Karpas-422 (cell line): ENCODE data around the gene MCM5. TPM values are rescaled to one million over a fixed set of nuclear protein-coding genes. Genes with fewer than 3 reads are reported as not detected.
"Not testable (repeated sequence)": the region's sequence is repeated elsewhere in the genome, so short reads cannot be mapped to it uniquely, and the experiment has no call there.

ENCODE experiments used
- DNase-seq: peaks from one replicate; pipeline ENCODE4 v3.0.0-alpha.2; 2015
- H2AFZ ChIP-seq: fragments of 200-600 bp; sonication (generic); 2 replicates; pipeline ENCODE4 v1.6.1; 2014; ENCODE audit warnings: antibody characterized with exemption, low read length, mixed read lengths
- H3K27ac ChIP-seq: fragments of 200-600 bp; sonication (generic); 2 replicates; pipeline ENCODE4 v1.5.1; 2014; ENCODE audit warnings: mild to moderate bottlenecking, low read length, moderate library complexity
- H3K27me3 ChIP-seq: fragments of 200-600 bp; sonication (generic); 2 replicates; pipeline ENCODE4 v1.6.1; 2014; ENCODE audit warnings: low read length, mixed read lengths
- H3K36me3 ChIP-seq: fragments of 200-600 bp; sonication (generic); 2 replicates; pipeline ENCODE4 v1.6.1; 2014; ENCODE audit warnings: low read length, mixed read lengths; ENCODE audit not compliant: insufficient read depth
- H3K4me1 ChIP-seq: fragments of 200-600 bp; sonication (generic); 2 replicates; pipeline ENCODE4 v1.6.1; 2014; ENCODE audit warnings: mild to moderate bottlenecking, low read length, mixed read lengths
- H3K4me2 ChIP-seq: fragments of 200-600 bp; sonication (generic); 2 replicates; pipeline ENCODE4 v1.6.1; 2014; ENCODE audit warnings: low read length, low read depth, mild to moderate bottlenecking; ENCODE audit not compliant: poor library complexity, severe bottlenecking
- H3K4me3 ChIP-seq: fragments of 200-600 bp; sonication (generic); 2 replicates; pipeline ENCODE4 v1.5.1; 2014; ENCODE audit warnings: mild to moderate bottlenecking, antibody characterized with exemption, low read length, mixed read lengths
- H3K79me2 ChIP-seq: fragments of 200-600 bp; sonication (generic); 2 replicates; pipeline ENCODE4 v1.6.1; 2014; ENCODE audit warnings: mild to moderate bottlenecking, low read length, mixed read lengths
- H3K9ac ChIP-seq: fragments of 200-600 bp; sonication (generic); 2 replicates; pipeline ENCODE4 v1.6.0; 2014; ENCODE audit warnings: low read length
- H3K9me2 ChIP-seq: fragments of 200-600 bp; sonication (generic), shearing (Covaris generic); replicated peaks from 2 replicates; pipeline ENCODE4 v1.6.0; 2014; ENCODE audit warnings: mild to moderate bottlenecking, low read length, moderate library complexity; ENCODE audit not compliant: insufficient read depth
- H3K9me3 ChIP-seq: fragments of 300-700, 200-600 bp; sonication (generic); 2 replicates; pipeline ENCODE4 v1.6.1; 2014; ENCODE audit warnings: low read length, mixed read lengths
- H4K20me1 ChIP-seq: fragments of 200-600 bp; sonication (generic); 2 replicates; pipeline ENCODE4 v1.6.1; 2014; ENCODE audit warnings: mild to moderate bottlenecking, antibody characterized with exemption, low read length, low read depth; ENCODE audit not compliant: insufficient read depth
- total RNA-seq: library from RNA; depleted of rRNA; stranded (reverse); fragments of >200 nt; shearing (Covaris generic); gene quantifications from 2 replicates; pipeline ENCODE4 v1.2.3, GENCODE V29; 2014; ENCODE audit warnings: low replicate concordance

The MCM5 gene
- total RNA-seq, 1 experiment from 2014 or later: 83.7 TPM

DNA sequence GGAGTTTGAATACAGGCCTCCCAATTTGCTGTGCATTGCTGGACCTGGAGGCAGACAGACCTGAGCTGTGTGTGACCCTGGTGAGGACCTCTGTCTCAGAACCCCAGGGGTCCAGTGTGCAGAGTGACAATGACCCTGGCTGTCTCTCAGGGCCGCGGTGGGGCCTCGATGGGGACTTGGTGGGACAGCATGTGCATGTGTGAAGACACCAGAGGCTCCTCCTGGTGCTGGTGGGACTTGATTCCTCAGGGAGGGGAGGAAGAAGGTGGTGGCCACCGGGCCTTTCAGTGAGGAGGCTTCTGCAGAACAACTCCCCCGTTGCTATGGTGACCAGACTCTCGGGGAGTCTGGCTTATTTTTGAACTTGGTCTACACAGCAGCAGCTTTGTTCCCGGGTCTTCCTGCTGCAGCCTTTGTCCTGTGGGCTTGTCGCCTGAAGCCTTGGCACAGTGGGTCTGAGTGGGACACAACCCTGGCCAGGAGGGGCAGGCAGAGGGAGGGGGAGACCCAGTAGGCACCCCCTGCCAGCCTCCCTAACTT is 35.3 kb downstream of the MCM5 start:
- no peak overlapping the region for H3K4me2 ChIP-seq
- peak; percentile 59 for DNase-seq
- H2AFZ ChIP-seq: no peak overlapping the region
- H3K27ac ChIP-seq: no peak overlapping the region
- H3K9me3 ChIP-seq: no peaks in the 10 kb centered on the region
- H3K9me2 ChIP-seq: no peaks in the 10 kb centered on the region
- H3K27me3 ChIP-seq: no peaks in the 10 kb centered on the region
- H3K4me1 ChIP-seq: peaks cover 8% of the 10 kb centered on the region
- H3K9ac ChIP-seq: no peak overlapping the region
- no peaks in the 10 kb centered on the region for H3K79me2 ChIP-seq
- no peaks in the 10 kb centered on the region for H4K20me1 ChIP-seq
- H3K4me3 ChIP-seq: no peak overlapping the region
- peaks cover 36% of the 10 kb centered on the region for H3K36me3 ChIP-seq

DNA sequence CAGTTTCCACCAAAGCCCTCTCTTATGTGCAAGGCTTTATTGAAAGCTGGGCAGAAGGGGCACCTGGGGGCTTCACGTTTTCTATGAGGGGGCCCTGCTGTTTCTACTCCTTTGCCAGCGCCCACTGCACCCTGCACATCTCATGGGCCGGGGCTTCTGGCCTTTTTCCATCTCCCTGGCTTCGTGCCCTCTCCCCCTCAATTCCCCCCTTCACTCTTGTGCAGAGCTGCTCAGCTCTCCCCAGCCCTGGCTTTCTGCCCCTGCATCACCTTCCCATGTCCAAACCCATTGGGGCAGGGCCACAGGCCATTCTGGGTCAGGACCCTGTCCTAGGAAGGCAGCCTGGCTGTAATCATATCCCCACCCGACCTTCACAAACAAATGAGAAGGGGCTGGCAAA is 36.5 kb downstream of the MCM5 start:
- H3K9ac ChIP-seq: no peak overlapping the region
- no peak overlapping the region for H3K4me3 ChIP-seq
- DNase-seq: no peak
- H3K36me3 ChIP-seq: peaks cover 27% of the 10 kb centered on the region
- H3K27ac ChIP-seq: no peak overlapping the region
- no peak overlapping the region for H2AFZ ChIP-seq
- no peaks in the 10 kb centered on the region for H3K9me3 ChIP-seq
- no peaks in the 10 kb centered on the region for H3K79me2 ChIP-seq
- H3K4me1 ChIP-seq: peaks cover 8% of the 10 kb centered on the region
- no peaks in the 10 kb centered on the region for H4K20me1 ChIP-seq
- no peaks in the 10 kb centered on the region for H3K27me3 ChIP-seq
- H3K9me2 ChIP-seq: no peaks in the 10 kb centered on the region
- no peak overlapping the region for H3K4me2 ChIP-seq

DNA sequence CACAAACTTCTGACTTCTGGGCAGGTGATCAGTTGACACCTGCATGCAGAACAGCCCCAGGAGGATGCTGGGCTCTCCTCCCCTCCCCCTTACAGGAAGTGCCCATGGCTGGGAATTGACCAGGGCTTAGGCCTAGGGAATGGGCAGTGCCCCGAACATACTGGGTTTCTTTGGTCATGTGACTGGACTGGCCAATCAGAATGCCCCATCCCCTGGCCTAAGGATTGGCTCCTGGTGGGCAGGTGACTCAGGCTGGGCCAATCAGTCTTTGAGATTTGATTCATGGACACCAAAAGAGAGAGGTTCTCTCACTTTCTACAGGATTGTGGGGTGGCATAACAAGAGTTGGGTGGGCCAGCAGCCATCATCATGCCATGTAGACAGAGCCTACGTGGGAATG is 37.1 kb downstream of the MCM5 start:
- DNase-seq: peak; percentile 88
- Histone ChIP-seq H3K9me2 (no peaks in the 10 kb centered on the region), H3K36me3 (peaks cover 21% of the 10 kb centered on the region), H3K4me1 (peaks cover 8% of the 10 kb centered on the region), H3K27ac (no peak overlapping the region), H3K4me3 (no peak overlapping the region), H2AFZ (no peak overlapping the region), H3K27me3 (no peaks in the 10 kb centered on the region), H3K79me2 (no peaks in the 10 kb centered on the region), H3K9me3 (no peaks in the 10 kb centered on the region), H3K9ac (no peak overlapping the region), H4K20me1 (no peaks in the 10 kb centered on the region), H3K4me2 (no peak overlapping the region)

DNA sequence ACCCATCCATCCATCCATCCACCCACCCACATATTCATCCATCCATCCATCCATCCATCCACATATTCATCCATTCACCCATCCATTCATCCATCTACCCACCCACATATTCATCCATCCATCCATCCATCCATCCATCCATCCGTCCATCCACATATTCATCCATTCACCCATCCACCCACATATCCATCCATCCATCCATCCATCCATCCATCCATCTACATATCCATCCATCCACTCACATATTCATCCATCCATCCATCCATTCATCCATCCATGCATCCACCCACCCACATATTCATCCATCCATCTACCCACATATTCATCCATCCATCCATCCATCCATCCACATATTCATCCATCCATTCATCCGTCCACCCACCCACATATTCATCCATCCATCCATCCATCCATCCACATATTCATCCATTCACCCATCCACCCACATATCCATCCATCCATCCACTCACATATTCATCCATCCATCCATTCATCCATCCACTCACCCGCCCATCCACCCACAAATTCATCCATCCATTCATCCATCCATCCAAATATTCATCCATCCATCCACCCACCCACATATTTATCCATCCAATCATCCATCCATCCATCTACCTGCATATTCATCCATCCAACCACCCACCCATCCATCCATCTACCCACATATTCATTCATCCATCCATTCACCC is 38.9 kb downstream of the MCM5 start:
- H3K36me3 ChIP-seq, DNase-seq, H3K4me1 ChIP-seq, H3K4me3 ChIP-seq, H4K20me1 ChIP-seq, H3K27me3 ChIP-seq, H3K27ac ChIP-seq, H3K9me3 ChIP-seq, H3K9me2 ChIP-seq, H3K9ac ChIP-seq, H2AFZ ChIP-seq, H3K4me2 ChIP-seq, H3K79me2 ChIP-seq: not testable (repeated sequence)

DNA sequence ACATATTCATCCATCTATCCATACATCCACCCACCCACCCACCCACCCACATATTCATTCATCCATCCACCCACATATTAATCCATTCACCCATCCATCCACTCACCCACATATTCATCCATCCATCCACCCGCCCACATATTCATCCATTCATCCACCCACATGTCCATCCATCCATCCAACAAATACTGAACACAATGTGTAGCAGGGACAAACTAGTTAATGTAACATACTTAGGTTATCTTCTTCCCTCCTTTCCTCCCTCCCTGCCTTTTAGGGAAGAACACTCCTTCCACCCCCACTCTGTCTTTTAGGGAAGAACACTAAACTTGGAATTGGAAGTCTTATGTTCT is 39.4 kb downstream of the MCM5 start:
- no peaks in the 10 kb centered on the region for H3K79me2 ChIP-seq
- no peak overlapping the region for H3K4me3 ChIP-seq
- no peak for DNase-seq
- H3K9me3 ChIP-seq: no peaks in the 10 kb centered on the region
- peaks cover 8% of the 10 kb centered on the region for H3K4me1 ChIP-seq
- H3K27me3 ChIP-seq: no peaks in the 10 kb centered on the region
- H3K4me2 ChIP-seq: no peak overlapping the region
- no peak overlapping the region for H3K9ac ChIP-seq
- no peaks in the 10 kb centered on the region for H4K20me1 ChIP-seq
- no peaks in the 10 kb centered on the region for H3K9me2 ChIP-seq
- H3K27ac ChIP-seq: no peak overlapping the region
- no peaks in the 10 kb centered on the region; the same call in 1 of the 2 replicates for H3K36me3 ChIP-seq
- no peak overlapping the region for H2AFZ ChIP-seq

DNA sequence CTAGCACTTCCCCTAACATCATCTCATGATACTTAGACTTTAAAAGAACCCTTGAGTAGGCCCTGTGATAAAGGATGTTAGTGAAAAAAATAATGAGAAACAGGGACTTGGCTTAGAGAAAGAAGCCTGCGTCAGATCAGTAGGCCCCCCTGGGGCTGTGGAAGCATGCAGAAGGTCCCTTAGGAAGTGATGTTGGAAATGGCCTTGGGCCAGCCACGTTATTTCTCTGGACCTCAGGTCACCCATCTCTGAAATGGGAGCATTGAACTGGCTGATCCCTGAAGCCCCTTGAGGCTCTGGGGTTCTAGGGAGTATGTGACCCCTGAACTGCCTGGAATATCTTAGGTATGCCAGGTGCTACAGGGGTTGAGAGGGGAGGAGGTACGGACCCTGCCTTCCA is 40.2 kb downstream of the MCM5 start:
- Histone ChIP-seq H3K27me3 (no peaks in the 10 kb centered on the region), H3K4me1 (peaks cover 8% of the 10 kb centered on the region), H3K4me3 (no peak overlapping the region), H3K9me2 (no peaks in the 10 kb centered on the region), H3K27ac (no peak overlapping the region), H4K20me1 (no peaks in the 10 kb centered on the region), H3K9me3 (no peaks in the 10 kb centered on the region), H3K79me2 (no peaks in the 10 kb centered on the region), H2AFZ (no peak overlapping the region), H3K36me3 (no peaks in the 10 kb centered on the region), H3K9ac (no peak overlapping the region), H3K4me2 (no peak overlapping the region)
- no peak for DNase-seq

DNA sequence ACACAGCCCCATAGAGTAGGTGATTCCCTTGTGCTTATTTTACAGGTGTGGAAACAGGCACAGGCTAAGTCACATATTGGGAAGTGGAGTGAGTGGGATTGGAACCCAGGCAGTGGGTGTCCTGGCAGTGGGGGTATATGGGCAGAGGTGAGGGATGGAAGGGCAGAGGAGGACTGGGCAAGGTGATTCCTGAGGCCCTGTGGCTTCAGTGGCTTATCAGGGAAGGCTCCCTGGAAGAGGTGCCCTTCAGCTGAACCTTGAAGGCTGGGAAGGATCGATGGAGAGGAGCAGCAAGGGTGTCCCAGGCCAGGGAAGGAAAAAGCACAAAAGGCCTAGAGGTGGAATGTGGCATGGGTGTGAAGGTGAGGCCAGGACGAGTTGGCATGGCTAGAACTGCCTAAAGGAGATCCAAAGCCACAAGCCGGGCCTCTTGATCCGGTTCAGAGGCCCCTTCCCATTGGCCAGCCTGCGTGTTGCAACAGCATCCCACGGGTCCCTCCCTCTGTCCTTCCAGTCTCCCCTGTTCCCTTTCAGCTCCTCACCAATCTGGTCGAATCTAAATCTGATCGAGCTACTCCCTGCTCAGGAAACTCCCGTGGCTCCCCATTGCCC is 41.7 kb downstream of the MCM5 start:
- H3K79me2 ChIP-seq: no peaks in the 10 kb centered on the region
- no peaks in the 10 kb centered on the region for H3K27me3 ChIP-seq
- H3K27ac ChIP-seq: no peak overlapping the region
- H3K36me3 ChIP-seq: no peaks in the 10 kb centered on the region
- H3K9ac ChIP-seq: no peak overlapping the region
- H3K9me3 ChIP-seq: no peaks in the 10 kb centered on the region
- no peak overlapping the region for H2AFZ ChIP-seq
- H3K4me1 ChIP-seq: peaks cover 3% of the 10 kb centered on the region
- DNase-seq: no peak
- no peak overlapping the region for H3K4me2 ChIP-seq
- H3K9me2 ChIP-seq: no peaks in the 10 kb centered on the region
- no peak overlapping the region for H3K4me3 ChIP-seq
- no peaks in the 10 kb centered on the region for H4K20me1 ChIP-seq

DNA sequence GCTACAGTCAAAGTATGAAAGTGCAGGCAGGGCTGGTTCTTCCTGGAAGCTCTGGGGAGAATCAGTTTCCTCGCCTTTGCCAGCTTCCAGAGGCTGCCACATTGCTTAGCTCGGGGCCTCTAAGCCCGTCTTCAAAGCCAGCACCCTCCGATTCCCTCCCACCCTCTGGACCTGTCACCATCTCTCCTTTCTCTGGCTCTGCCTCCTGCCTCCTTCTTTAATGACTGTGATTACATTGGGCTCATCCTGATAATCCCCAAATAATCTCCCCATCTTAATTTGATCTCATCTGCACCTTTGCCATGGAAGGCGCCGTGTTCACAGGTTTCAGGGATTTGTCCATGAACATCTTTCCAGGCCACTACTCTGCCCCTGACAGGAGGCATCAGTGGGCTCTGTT is 42.5 kb downstream of the MCM5 start:
- Histone ChIP-seq H3K27ac (no peak overlapping the region), H2AFZ (no peak overlapping the region), H3K4me3 (no peak overlapping the region), H3K4me1 (no peaks in the 10 kb centered on the region), H3K36me3 (no peaks in the 10 kb centered on the region), H3K9ac (no peak overlapping the region), H3K9me2 (no peaks in the 10 kb centered on the region), H4K20me1 (no peaks in the 10 kb centered on the region), H3K27me3 (no peaks in the 10 kb centered on the region), H3K4me2 (no peak overlapping the region), H3K9me3 (no peaks in the 10 kb centered on the region), H3K79me2 (no peaks in the 10 kb centered on the region)
- DNase-seq: no peak
